Stomach (tissue), 9 donors: ENCODE results near the gene PIM3. TPM values are rescaled to one million over a fixed set of nuclear protein-coding genes. Genes with fewer than 3 reads are reported as not detected.
A peak's percentile ranks its signal among the peaks of the same experiment; 100 is the strongest.

ENCODE experiments used
- DNase-seq, 2 donors: peaks; one replicate each; pipeline versions ENCODE4 v3.0.0 to v3.0.0-alpha.2; 2013 to 2019
- H3K27ac ChIP-seq, 5 donors: fragments of 200-600 bp in 4 of 5; sonication (generic) in 4 of 5; one replicate each; pipeline ENCODE4 v1.5.1; 2013 to 2019; ENCODE audit warnings: mild to moderate bottlenecking in 1 of 5, moderate library complexity in 1 of 5
- H3K27me3 ChIP-seq, 3 donors: fragments of 200-600 bp; sonication (generic); one replicate each; pipeline ENCODE4 v1.5.1; 2017 to 2019; ENCODE audit warnings: mixed run types in 1 of 3
- H3K36me3 ChIP-seq, 4 donors: fragments of 200-600 bp; sonication (generic); 1 replicate in 3 of 4; 2 replicates in 1 of 4; pipeline ENCODE4 v1.5.1; 2016 to 2019
- H3K4me1 ChIP-seq, 4 donors: fragments of 200-600 bp; sonication (generic); one replicate each; pipeline ENCODE4 v1.5.1; 2016 to 2019
- H3K4me3 ChIP-seq, 4 donors: fragments of 200-600 bp; sonication (generic) in 3 of 4; one replicate each; pipeline ENCODE4 v1.5.1; 2016 to 2019; ENCODE audit warnings: mild to moderate bottlenecking in 1 of 4
- H3K9me3 ChIP-seq, 4 donors: fragments of 200-600 bp; sonication (generic); one replicate each; pipeline ENCODE4 v1.5.1; 2016 to 2019
- EP300 ChIP-seq: sonication (generic); formaldehyde crosslinking; IDR thresholded peaks from one replicate; pipeline ENCODE4 v1.6.1; 2017; ENCODE audit warnings: antibody characterized with exemption
- POLR2A ChIP-seq, 4 donors: fragments of 450-650 bp; IDR thresholded peaks; one replicate each; pipeline ENCODE4 v1.6.1; 2016; ENCODE audit warnings: antibody characterized with exemption in 4 of 4, control low read depth in 2 of 4, mild to moderate bottlenecking in 1 of 4, moderate library complexity in 1 of 4
- POLR2AphosphoS5 ChIP-seq, 3 donors: sonication (generic); formaldehyde crosslinking; IDR thresholded peaks; one replicate each; pipeline ENCODE4 v1.6.1; 2016; ENCODE audit warnings: antibody characterized with exemption in 3 of 3
- WGBS, 5 donors: extraction: QIAGEN DNeasy Blood & Tissue Kit in 3 of 5; methylation state at CpG; one replicate each; pipeline versions ENCODE4 v1.1.5 to v1.1.7; 2013 to 2018; 5-methylcytosine and 5-hydroxymethylcytosine counted together
- intact Hi-C: fragments of 100-400 bp; cut with DNase I; formaldehyde crosslinking; loops from one replicate; pipeline ENCODE4 v1.15.1; 2023; ENCODE audit warnings: low total_unique reads
- polyA plus RNA-seq, 3 donors: library from polyadenylated mRNA; stranded (reverse); fragments of 200-250 nt; gene quantifications; one replicate each; pipeline ENCODE4 v1.2.3, GENCODE V29; 2013
- total RNA-seq, 5 donors: library from RNA; depleted of rRNA; stranded (reverse); fragments of >200 nt; gene quantifications; one replicate each; pipeline versions ENCODE4 v1.1.0 to v1.2.3, GENCODE V29; 2014 to 2016
- TF ChIP-seq, protein P1 (sequence below), 7 experiments: fragments of 450-650 bp in 4 of 7; fragments of 200-600 bp in 3 of 7; sonication (generic) in 3 of 7; IDR thresholded peaks; one replicate each; pipeline ENCODE4 v1.5.1; 2016 to 2019; ENCODE audit warnings: antibody characterized with exemption in 7 of 7, control low read depth in 2 of 7, mild to moderate bottlenecking in 1 of 7
- donor health status: healthy with polysubstance abuse.
- donor health status: Bipolar disorder and iron deficiency.
- donor health status: healthy.

The PIM3 gene
- total and polyA plus RNA-seq, 8 donors, result 51.9 to 802 (median 84.6) TPM

DNA sequence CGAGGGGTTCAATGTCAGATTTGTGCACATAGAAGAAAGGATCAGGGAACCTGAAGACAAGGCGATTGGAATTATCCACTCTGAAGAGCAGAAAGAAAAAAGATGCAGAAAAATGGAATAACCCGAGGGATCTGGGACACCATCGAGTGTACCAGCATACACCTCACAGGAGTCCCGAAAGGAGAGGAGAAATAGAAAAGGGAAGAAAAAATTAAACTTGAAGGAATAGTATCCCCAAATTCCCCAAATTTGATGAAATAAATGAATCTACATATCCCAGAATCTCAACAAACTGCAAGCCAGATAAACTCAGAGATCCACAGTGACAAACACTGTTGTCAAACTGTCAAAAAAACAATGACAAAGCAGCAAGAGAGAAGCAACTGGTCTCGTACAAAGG lies 30.6 kb downstream of the PIM3 start:
- H3K4me3 ChIP-seq, result no peak overlapping the region
- H3K4me1 ChIP-seq, result peaks cover 0 to 17% (median 10%) of the 10 kb centered on the region in 4 donors
- peaks cover 4 to 31% (median 29%) of the 10 kb centered on the region in 4 donors for H3K9me3 ChIP-seq
- TF ChIP-seq POLR2AphosphoS5 (IDR thresholded peaks at IDR 0.05) (no peak), EP300 (no peak), POLR2A (IDR thresholded peaks at IDR 0.05) (no peak)
- TF ChIP-seq, protein P1, sequence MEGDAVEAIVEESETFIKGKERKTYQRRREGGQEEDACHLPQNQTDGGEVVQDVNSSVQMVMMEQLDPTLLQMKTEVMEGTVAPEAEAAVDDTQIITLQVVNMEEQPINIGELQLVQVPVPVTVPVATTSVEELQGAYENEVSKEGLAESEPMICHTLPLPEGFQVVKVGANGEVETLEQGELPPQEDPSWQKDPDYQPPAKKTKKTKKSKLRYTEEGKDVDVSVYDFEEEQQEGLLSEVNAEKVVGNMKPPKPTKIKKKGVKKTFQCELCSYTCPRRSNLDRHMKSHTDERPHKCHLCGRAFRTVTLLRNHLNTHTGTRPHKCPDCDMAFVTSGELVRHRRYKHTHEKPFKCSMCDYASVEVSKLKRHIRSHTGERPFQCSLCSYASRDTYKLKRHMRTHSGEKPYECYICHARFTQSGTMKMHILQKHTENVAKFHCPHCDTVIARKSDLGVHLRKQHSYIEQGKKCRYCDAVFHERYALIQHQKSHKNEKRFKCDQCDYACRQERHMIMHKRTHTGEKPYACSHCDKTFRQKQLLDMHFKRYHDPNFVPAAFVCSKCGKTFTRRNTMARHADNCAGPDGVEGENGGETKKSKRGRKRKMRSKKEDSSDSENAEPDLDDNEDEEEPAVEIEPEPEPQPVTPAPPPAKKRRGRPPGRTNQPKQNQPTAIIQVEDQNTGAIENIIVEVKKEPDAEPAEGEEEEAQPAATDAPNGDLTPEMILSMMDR (IDR thresholded peaks at IDR 0.05), result no peak
- DNase-seq, result no peak
- intact Hi-C loops, result no loop called here
- no peaks in the 10 kb centered on the region for H3K36me3 ChIP-seq
- no peaks in the 10 kb centered on the region for H3K27me3 ChIP-seq
- H3K27ac ChIP-seq, result no peak overlapping the region
- WGBS, 5 donors, result 86 to 92% (median 91%) methylated on average over 6 of the region's 6 CpGs

DNA sequence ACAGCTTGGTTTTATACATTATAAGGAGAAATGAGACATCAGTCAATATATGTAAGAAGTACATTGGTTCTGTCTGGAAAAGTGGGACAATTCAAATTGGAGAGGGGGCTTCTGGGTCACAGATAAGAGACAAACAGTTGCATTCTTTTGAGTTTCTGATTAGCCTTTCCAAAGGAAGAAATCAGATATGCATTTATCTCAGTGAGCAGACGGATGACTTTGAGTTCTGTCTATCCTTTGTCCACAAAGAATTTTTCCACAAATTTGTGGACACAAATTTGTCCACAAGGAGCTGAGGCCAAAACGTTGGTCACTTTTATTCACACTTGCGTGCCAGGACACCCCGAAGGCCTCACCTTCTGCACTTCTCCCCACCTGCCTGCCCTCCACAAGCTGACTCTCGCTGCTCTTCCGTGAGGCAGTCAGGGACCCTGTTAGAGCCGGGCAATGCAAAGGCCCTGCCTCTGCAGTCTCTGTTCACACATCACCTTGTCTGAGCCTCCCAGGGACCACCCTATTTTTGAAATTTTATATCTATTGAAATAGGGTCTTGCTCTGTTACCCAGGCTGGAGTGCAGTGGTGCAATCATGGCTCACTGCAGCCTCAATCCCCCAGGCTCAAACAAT lies 31.4 kb downstream of the PIM3 start:
- intact Hi-C loops, result no loop called here
- 80 to 89% (median 87%) methylated on average over 7 of the region's 7 CpGs for WGBS, 5 donors

DNA sequence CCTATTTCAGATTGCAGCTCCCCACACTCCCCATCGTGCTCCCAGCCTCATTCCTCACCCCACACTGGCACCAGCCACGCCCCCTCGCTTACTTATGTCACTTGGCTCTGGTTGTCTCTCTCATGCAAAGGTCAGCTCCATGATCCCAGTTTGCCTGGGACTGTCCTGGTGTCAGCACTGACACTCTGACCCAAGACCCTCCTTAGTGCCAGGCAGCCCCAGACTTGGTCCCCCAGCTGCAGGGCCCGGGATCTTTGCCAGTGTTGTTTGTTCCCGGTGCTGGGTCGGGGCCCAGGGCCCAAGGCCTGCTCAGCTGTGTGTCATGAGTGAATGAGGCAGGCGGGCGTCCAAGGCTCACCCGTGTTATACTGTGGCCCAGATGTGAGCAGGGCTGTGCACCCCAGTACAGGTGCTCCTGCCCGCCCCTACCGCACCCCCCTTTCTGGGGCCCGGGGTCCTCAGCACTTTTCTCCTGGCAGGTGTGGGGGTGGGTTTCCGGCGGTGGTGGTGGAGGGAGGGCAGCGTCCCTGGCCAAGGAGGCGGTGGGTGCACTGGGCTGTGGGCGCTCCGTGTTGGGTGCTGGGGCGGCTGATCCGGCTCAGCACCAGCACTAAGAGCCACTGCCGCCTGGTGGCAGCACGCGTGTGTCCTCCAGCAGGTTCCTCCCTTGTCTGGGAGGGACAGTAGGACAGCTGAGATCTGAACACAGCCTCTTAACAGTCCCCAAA lies 32.5 kb downstream of the PIM3 start:
- Histone ChIP-seq H3K9me3 (peaks cover 4 to 26% (median 23%) of the 10 kb centered on the region in 4 donors), H3K36me3 (no peaks in the 10 kb centered on the region), H3K27ac (no peak overlapping the region), H3K4me3 (no peak overlapping the region), H3K4me1 (peaks cover 8 to 34% (median 23%) of the 10 kb centered on the region in 4 donors), H3K27me3 (peaks cover 0 to 9% (median 0%) of the 10 kb centered on the region in 3 donors)
- TF ChIP-seq EP300 (no peak), POLR2A (IDR thresholded peaks at IDR 0.05) (no peak), POLR2AphosphoS5 (IDR thresholded peaks at IDR 0.05) (peak in 1 of 3 donors; percentile 40)
- TF ChIP-seq, protein P1 (IDR thresholded peaks at IDR 0.05), result peak in 5 of 7 experiments; percentile 49 to 78 (median 67)
- intact Hi-C loops, result no loop called here
- 21 to 25% (median 22%) methylated on average over 14 to 23 of the region's 23 CpGs for WGBS, 5 donors
- DNase-seq, result peak; percentile 80 to 81

More for the DNA sequence above, 31.4 kb downstream of the PIM3 start:
- Histone ChIP-seq H3K27ac (no peak overlapping the region), H3K36me3 (no peaks in the 10 kb centered on the region), H3K4me1 (peaks cover 8 to 25% (median 17%) of the 10 kb centered on the region in 4 donors), H3K9me3 (peaks cover 4 to 26% (median 23%) of the 10 kb centered on the region in 4 donors), H3K4me3 (no peak overlapping the region), H3K27me3 (no peaks in the 10 kb centered on the region)
- TF ChIP-seq POLR2AphosphoS5 (IDR thresholded peaks at IDR 0.05) (no peak), POLR2A (IDR thresholded peaks at IDR 0.05) (no peak), EP300 (no peak)
- TF ChIP-seq, protein P1 (IDR thresholded peaks at IDR 0.05), result no peak
- peak in 1 of 2 donors; percentile 10 for DNase-seq

DNA sequence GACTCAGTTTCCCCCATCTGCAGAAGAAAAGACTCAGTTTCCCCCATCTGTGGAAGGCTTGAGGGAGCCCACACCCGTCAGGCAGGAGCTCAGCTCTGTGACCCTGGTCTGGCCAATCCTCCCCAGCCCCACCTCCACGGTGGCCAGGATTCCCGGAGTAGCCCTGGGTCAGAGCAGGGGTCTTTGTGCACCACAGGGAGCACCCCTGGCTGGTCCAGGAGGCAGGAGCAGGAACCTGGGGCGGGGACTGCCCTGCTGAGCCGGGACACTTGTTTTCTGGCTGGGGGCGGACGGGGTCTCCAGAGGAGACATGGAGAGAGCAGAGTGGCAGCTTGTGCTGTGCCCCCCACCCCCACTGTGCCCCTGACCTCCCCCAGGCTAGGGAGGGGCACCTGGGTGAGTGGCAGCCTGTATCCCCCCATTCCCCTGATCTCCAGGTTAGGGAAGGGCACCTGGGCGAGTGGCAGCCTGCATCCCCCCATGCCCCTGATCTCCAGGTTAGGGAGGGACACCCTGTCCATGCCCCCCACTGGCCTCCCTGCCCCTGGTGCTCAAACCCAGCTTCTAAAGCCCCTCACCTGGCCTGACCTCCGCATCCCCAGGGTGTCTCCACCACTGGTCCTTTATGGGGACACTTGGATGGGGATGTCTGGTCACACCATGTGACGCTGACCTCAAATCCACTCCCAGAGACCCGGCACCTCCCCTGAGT lies 33.2 kb downstream of the PIM3 start:
- intact Hi-C loops, result no loop called here
- TF ChIP-seq, protein P1 (IDR thresholded peaks at IDR 0.05), result peak in 1 of 7 experiments; percentile 5
- TF ChIP-seq EP300, result no peak
- peak in 1 of 2 donors; percentile 18 for DNase-seq
- H3K4me3 ChIP-seq, result no peak overlapping the region
- WGBS, 5 donors, result 38 to 74% (median 67%) methylated on average over 3 to 11 of the region's 11 CpGs
- peaks cover 8 to 34% (median 23%) of the 10 kb centered on the region in 4 donors for H3K4me1 ChIP-seq
- no peaks in the 10 kb centered on the region for H3K36me3 ChIP-seq
- H3K9me3 ChIP-seq, result peaks cover 4 to 26% (median 23%) of the 10 kb centered on the region in 4 donors
- H3K27me3 ChIP-seq, result peaks cover 0 to 17% (median 0%) of the 10 kb centered on the region in 3 donors
- H3K27ac ChIP-seq, result no peak overlapping the region
